Measurements from ENCODE around the gene DCTPP1.
"Not testable (repeated sequence)": the region's sequence is repeated elsewhere in the genome, so short reads cannot be mapped to it uniquely, and the experiment has no call there.

The DCTPP1 gene

GRCh38 chr16:30429678-30430427 is at the start of gene DCTPP1:
Gene DCTPP1, minus strand, starts transcription at chr16:30430030. Its CDS starts 50 bp downstream, at chr16:30429980.
- peak within 1 kb of the TSS; percentile 81 for H3K4me3 ChIP-seq (replicated peaks; ENCODE audit: low read depth, low read length)
- no peaks in the 10 kb centered on the region for H3K27me3 ChIP-seq (replicated peaks; ENCODE audit: control insufficient read depth, insufficient read depth, low read length)
- peak; percentile 93 for DNase-seq (ENCODE audit: extremely low read depth, insufficient read length)
- peak; percentile 84 for TF ChIP-seq CTCF (IDR thresholded peaks at IDR 0.05; ENCODE audit: insufficient read depth, low read length, poor library complexity, severe bottlenecking)
- peaks cover 2% of the 10 kb centered on the region; the same call in 1 of the 2 replicates for H3K36me3 ChIP-seq (ENCODE audit: control insufficient read depth, insufficient read depth, low read length)

GRCh38 chr16:30478766-30479478 is 49.1 kb upstream of the DCTPP1 start:
- DNase-seq (ENCODE audit: extremely low read depth, insufficient read length) = no peak
- TF ChIP-seq CTCF (IDR thresholded peaks at IDR 0.05; ENCODE audit: insufficient read depth, low read length, poor library complexity, severe bottlenecking) = no peak
- H3K27me3 ChIP-seq (replicated peaks; ENCODE audit: control insufficient read depth, insufficient read depth, low read length) = no peaks in the 10 kb centered on the region
- H3K36me3 ChIP-seq (ENCODE audit: control insufficient read depth, insufficient read depth, low read length) = peaks cover 18% of the 10 kb centered on the region
- H3K4me3 ChIP-seq (replicated peaks; ENCODE audit: low read depth, low read length) = no peak overlapping the region

GRCh38 chr16:30477773-30478172 is 47.9 kb upstream of the DCTPP1 start:
- not testable (repeated sequence) for H3K4me3 ChIP-seq (replicated peaks; ENCODE audit: low read depth, low read length); H3K27me3 ChIP-seq (replicated peaks; ENCODE audit: control insufficient read depth, insufficient read depth, low read length)

GRCh38 chr16:30476991-30477390 is 47.2 kb upstream of the DCTPP1 start:
- no peak for DNase-seq (ENCODE audit: extremely low read depth, insufficient read length)
- Histone ChIP-seq H3K36me3 (ENCODE audit: control insufficient read depth, insufficient read depth, low read length) (peaks cover 9% of the 10 kb centered on the region), H3K4me3 (replicated peaks; ENCODE audit: low read depth, low read length) (no peak overlapping the region), H3K27me3 (replicated peaks; ENCODE audit: control insufficient read depth, insufficient read depth, low read length) (no peaks in the 10 kb centered on the region)
- TF ChIP-seq CTCF (IDR thresholded peaks at IDR 0.05; ENCODE audit: insufficient read depth, low read length, poor library complexity, severe bottlenecking) = no peak

More at GRCh38 chr16:30477773-30478172, 47.9 kb upstream of the DCTPP1 start:
- peaks cover 11% of the 10 kb centered on the region for H3K36me3 ChIP-seq (ENCODE audit: control insufficient read depth, insufficient read depth, low read length)
- DNase-seq (ENCODE audit: extremely low read depth, insufficient read length) = not testable (repeated sequence)

GRCh38 chr16:30474684-30475083 is 44.9 kb upstream of the DCTPP1 start:
- Histone ChIP-seq H3K36me3 (ENCODE audit: control insufficient read depth, insufficient read depth, low read length) (peaks cover 5% of the 10 kb centered on the region), H3K4me3 (replicated peaks; ENCODE audit: low read depth, low read length) (no peak overlapping the region), H3K27me3 (replicated peaks; ENCODE audit: control insufficient read depth, insufficient read depth, low read length) (no peaks in the 10 kb centered on the region)
- TF ChIP-seq CTCF (IDR thresholded peaks at IDR 0.05; ENCODE audit: insufficient read depth, low read length, poor library complexity, severe bottlenecking) = no peak
- no peak for DNase-seq (ENCODE audit: extremely low read depth, insufficient read length)

- peak overlapping the region; percentile 64 for H3K4me3 ChIP-seq (replicated peaks; ENCODE audit: low read depth, low read length)
- no peak for TF ChIP-seq CTCF (IDR thresholded peaks at IDR 0.05; ENCODE audit: insufficient read depth, low read length, poor library complexity, severe bottlenecking)
- DNase-seq (ENCODE audit: extremely low read depth, insufficient read length) = no peak
- H3K27me3 ChIP-seq (replicated peaks; ENCODE audit: control insufficient read depth, insufficient read depth, low read length) = no peaks in the 10 kb centered on the region
- peaks cover 5% of the 10 kb centered on the region for H3K36me3 ChIP-seq (ENCODE audit: control insufficient read depth, insufficient read depth, low read length)
Observed at GRCh38 chr16:30474074-30474452, 44.2 kb upstream of the DCTPP1 start.
